ENCODE data around the gene HDHD2. TPM values are rescaled to one million over a fixed set of nuclear protein-coding genes. Genes with fewer than 3 reads are reported as not detected.
"Not testable (repeated sequence)": the region's sequence is repeated elsewhere in the genome, so short reads cannot be mapped to it uniquely, and the experiment has no call there.

Gene HDHD2
- total RNA-seq, 6 experiments from 2014 or later = 17.2 to 34.6 (median 22.3) TPM

GRCh38 chr18:47168509-47168908 is 18.2 kb upstream of the HDHD2 start:
- ATAC-seq (no peak), DNase-seq (no peak)
- intact Hi-C loops (cut with DNase I) = no loop called here
- H3K36me3 ChIP-seq = no peaks in the 10 kb centered on the region
- H3K4me1 ChIP-seq = no peaks in the 10 kb centered on the region
- no peaks in the 10 kb centered on the region for H3K27me3 ChIP-seq
- H3K4me3 ChIP-seq = no peak overlapping the region
- no peaks in the 10 kb centered on the region for H3K9me3 ChIP-seq
- H3K27ac ChIP-seq = no peak overlapping the region
- TF ChIP-seq, protein P1, sequence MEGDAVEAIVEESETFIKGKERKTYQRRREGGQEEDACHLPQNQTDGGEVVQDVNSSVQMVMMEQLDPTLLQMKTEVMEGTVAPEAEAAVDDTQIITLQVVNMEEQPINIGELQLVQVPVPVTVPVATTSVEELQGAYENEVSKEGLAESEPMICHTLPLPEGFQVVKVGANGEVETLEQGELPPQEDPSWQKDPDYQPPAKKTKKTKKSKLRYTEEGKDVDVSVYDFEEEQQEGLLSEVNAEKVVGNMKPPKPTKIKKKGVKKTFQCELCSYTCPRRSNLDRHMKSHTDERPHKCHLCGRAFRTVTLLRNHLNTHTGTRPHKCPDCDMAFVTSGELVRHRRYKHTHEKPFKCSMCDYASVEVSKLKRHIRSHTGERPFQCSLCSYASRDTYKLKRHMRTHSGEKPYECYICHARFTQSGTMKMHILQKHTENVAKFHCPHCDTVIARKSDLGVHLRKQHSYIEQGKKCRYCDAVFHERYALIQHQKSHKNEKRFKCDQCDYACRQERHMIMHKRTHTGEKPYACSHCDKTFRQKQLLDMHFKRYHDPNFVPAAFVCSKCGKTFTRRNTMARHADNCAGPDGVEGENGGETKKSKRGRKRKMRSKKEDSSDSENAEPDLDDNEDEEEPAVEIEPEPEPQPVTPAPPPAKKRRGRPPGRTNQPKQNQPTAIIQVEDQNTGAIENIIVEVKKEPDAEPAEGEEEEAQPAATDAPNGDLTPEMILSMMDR (IDR thresholded peaks at IDR 0.05) = no peak

GRCh38 chr18:47166294-47166693 is 16.0 kb upstream of the HDHD2 start:
- Histone ChIP-seq H3K36me3 (no peaks in the 10 kb centered on the region), H3K9me3 (no peaks in the 10 kb centered on the region), H3K27me3 (no peaks in the 10 kb centered on the region), H3K4me3 (no peak overlapping the region), H3K4me1 (no peaks in the 10 kb centered on the region), H3K27ac (no peak overlapping the region)
- intact Hi-C loops (cut with DNase I) = no loop called here
- no peak for DNase-seq
- WGBS (ENCODE audit: insufficient coverage, low coverage, low lambda C conversion rate, missing lambda C conversion rate) = 79% methylated on average over 2 of the region's 2 CpGs
- TF ChIP-seq POLR2A (IDR thresholded peaks at IDR 0.05) = no peak
- TF ChIP-seq, protein P1 (IDR thresholded peaks at IDR 0.05) = no peak
- no peak for ATAC-seq

DNA sequence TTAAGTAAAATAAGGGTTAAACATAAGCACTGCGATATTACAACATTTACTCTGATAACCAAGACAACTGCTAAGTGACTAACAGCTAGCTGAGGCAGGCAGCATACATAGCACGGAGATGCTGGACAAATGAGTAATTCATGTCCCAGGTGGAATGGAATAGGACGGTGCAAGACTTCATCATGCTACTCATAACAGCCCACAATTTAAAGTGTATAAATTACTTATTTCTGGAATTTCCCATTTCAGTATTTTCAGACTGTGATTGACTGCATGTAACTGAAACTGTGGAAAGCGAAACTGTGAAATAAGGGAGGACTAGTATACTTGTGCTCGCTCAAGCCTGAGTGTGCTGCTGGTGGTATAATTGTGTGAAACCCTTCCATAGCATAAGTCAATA is 12.9 kb upstream of the HDHD2 start:
- no peaks in the 10 kb centered on the region for H3K4me1 ChIP-seq
- no peaks in the 10 kb centered on the region for H3K9me3 ChIP-seq
- TF ChIP-seq, protein P1 (IDR thresholded peaks at IDR 0.05) = no peak
- TF ChIP-seq POLR2A (IDR thresholded peaks at IDR 0.05) = no peak
- H3K27ac ChIP-seq = no peak overlapping the region
- H3K27me3 ChIP-seq = no peaks in the 10 kb centered on the region
- H3K4me3 ChIP-seq = no peak overlapping the region
- no peak for DNase-seq
- ATAC-seq = no peak
- 72% methylated on average over 5 of the region's 5 CpGs for WGBS (ENCODE audit: insufficient coverage, low coverage, low lambda C conversion rate, missing lambda C conversion rate)
- intact Hi-C loops (cut with DNase I) = no loop called here
- H3K36me3 ChIP-seq = no peaks in the 10 kb centered on the region

GRCh38 chr18:47160256-47160655 is 10.0 kb upstream of the HDHD2 start:
- Histone ChIP-seq H3K27ac (no peak overlapping the region), H3K27me3 (no peaks in the 10 kb centered on the region), H3K4me1 (no peaks in the 10 kb centered on the region), H3K36me3 (peaks cover 0 to 2% (median 0%) of the 10 kb centered on the region in 4 donors), H3K4me3 (no peak overlapping the region), H3K9me3 (no peaks in the 10 kb centered on the region)
- no peak for DNase-seq
- ATAC-seq = no peak
- WGBS (ENCODE audit: insufficient coverage, low coverage, low lambda C conversion rate, missing lambda C conversion rate) = 92% methylated on average over 5 of the region's 5 CpGs
- TF ChIP-seq, protein P1 (IDR thresholded peaks at IDR 0.05) = no peak
- no peak for TF ChIP-seq POLR2A (IDR thresholded peaks at IDR 0.05)
- intact Hi-C loops (cut with DNase I) = no loop called here

DNA sequence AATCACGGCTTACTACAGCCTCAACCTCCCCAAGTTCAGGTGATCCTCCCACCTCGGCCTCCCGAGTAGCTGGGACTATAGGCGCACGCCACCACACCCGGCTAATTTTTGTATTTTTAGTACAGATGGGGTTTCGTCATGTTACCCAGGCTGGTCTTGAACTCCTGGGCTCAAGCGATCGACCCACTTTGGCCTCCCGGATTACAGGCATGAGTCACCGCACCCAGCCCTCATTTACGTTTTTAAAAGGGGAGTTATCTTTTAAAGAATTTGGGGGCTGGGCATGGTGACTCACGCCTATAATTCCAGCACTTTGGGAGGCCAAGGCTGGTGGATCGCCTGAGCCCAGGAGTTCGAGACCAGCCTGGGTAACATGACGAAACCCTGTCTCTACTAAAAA is 8.1 kb upstream of the HDHD2 start:
- H3K36me3 ChIP-seq; H3K4me3 ChIP-seq; intact Hi-C loops (cut with DNase I); H3K9me3 ChIP-seq; H3K4me1 ChIP-seq; H3K27ac ChIP-seq; DNase-seq; ATAC-seq; H3K27me3 ChIP-seq: not testable (repeated sequence)
- 92% methylated on average over 15 of the region's 16 CpGs for WGBS (ENCODE audit: insufficient coverage, low coverage, low lambda C conversion rate, missing lambda C conversion rate)

All from right lobe of liver (tissue), 6 donors.